Naive thymus-derived CD8-positive, alpha-beta T cell (primary cell): Measurements from ENCODE around the gene PCNT. TPM values are rescaled to one million over a fixed set of nuclear protein-coding genes. Genes with fewer than 3 reads are reported as not detected.

Experiments
- ATAC-seq, 2 donors: fragments of 150-1000 bp; cut with Tn5 transposase in 1 of 2; sonication (Bioruptor Pico), chemical (Tn5 transposase) in 1 of 2; 1 replicate in 1 of 2; 2 replicates in 1 of 2; pipeline ENCODE4 v1.10.0; 2021; ENCODE audit warnings: mild to moderate bottlenecking in 2 of 2, moderate library complexity in 2 of 2
- POLR2A ChIA-PET: fragments of 350-600 bp; sonication (Branson Sonifier 250); formaldehyde crosslinking; loops from one replicate; lab custom pipeline; 2021; ENCODE audit warnings: antibody characterized with exemption; lab: Charles Lee
- DNase-seq, 10 donors: peaks; one replicate each; pipeline versions ENCODE4 v3.0.0 to v3.0.0-alpha.2; 2020 to 2022
- H3K27ac Mint-ChIP-seq, 10 donors: one replicate each; pipeline ENCODE4 v1.8.0; 2020 to 2022; ENCODE audit warnings: mild to moderate bottlenecking in 10 of 10, mixed read lengths in 10 of 10, moderate library complexity in 4 of 10, inconsistent platforms in 1 of 10
- H3K27me3 Mint-ChIP-seq, 5 donors: one replicate each; pipeline ENCODE4 v1.8.0; 2021 to 2022; ENCODE audit warnings: mixed read lengths in 5 of 5
- H3K36me3 Mint-ChIP-seq, 3 donors: one replicate each; pipeline ENCODE4 v1.8.0; 2020 to 2022; ENCODE audit warnings: mixed read lengths in 3 of 3, mild to moderate bottlenecking in 2 of 3, inconsistent platforms in 1 of 3
- H3K4me1 Mint-ChIP-seq, 4 donors: one replicate each; pipeline ENCODE4 v1.8.0; 2021 to 2022; ENCODE audit warnings: mixed read lengths in 4 of 4
- H3K4me3 Mint-ChIP-seq, 10 donors: one replicate each; pipeline ENCODE4 v1.8.0; 2020 to 2022; ENCODE audit warnings: mild to moderate bottlenecking in 10 of 10, mixed read lengths in 10 of 10, moderate library complexity in 6 of 10, inconsistent platforms in 1 of 10
- H3K9me3 Mint-ChIP-seq, 9 donors: one replicate each; pipeline ENCODE4 v1.8.0; 2020 to 2022; ENCODE audit warnings: mixed read lengths in 9 of 9, mild to moderate bottlenecking in 3 of 9, inconsistent platforms in 1 of 9, moderate library complexity in 1 of 9
- polyA plus RNA-seq, 3 donors: library from polyadenylated mRNA; unstranded; fragments of 300-500 nt; fragmentation: Illumina TruSeq; gene quantifications; one replicate each; pipeline ENCODE4 v1.2.3, GENCODE V29; 2021
- total RNA-seq, 8 experiments: library from RNA in 2 of 8; stranded (reverse) in 2 of 8; gene quantifications; one replicate each; pipeline ENCODE4 v1.2.3 and lab custom pipeline; 2021 to 2026

Gene PCNT
- total RNA-seq (10 to 100 TPM; 80.0 to 86.2 TPM), polyA plus RNA-seq (10 to 100 TPM; 17.2 to 37.4 (median 19.9) TPM), total RNA-seq (lab: John Stamatoyannopoulos, UW) (101 to 413 (median 200) reads per million in 6 experiments)

GRCh38 chr21:46323710-46324389 is at the start of gene PCNT, which contains the start of gene C21orf58:
TSS of gene PCNT (plus strand) at chr21:46324156. CDS start at chr21:46324229, 73 bp downstream.
TSS of gene C21orf58 (minus strand) at chr21:46323870. CDS start at chr21:46322738, 1,132 bp downstream.
- POLR2A ChIA-PET: interaction anchor here (0.7 to 2.2 kb wide), 6 partner anchors 35 to 135 kb away, joined by 3 to 6 read pairs (median 4); partner anchors contain the start of genes DIP2A, MCM3AP and YBEY
- peaks cover 9 to 38% (median 32%) of the 10 kb centered on the region in 4 donors for H3K4me1 Mint-ChIP-seq
- no peaks in the 10 kb centered on the region for H3K9me3 Mint-ChIP-seq
- H3K27ac Mint-ChIP-seq: peak within 1 kb of the TSS; percentile 89 to 99 (median 98)
- H3K27me3 Mint-ChIP-seq: no peaks in the 10 kb centered on the region
- H3K36me3 Mint-ChIP-seq: peaks cover 0 to 24% (median 5%) of the 10 kb centered on the region in 3 donors
- H3K4me3 Mint-ChIP-seq: peak within 1 kb of the TSS; percentile 88 to 98 (median 96)
- peak; percentile 84 for ATAC-seq
- peak; percentile 94 to 99 (median 98) for DNase-seq

- no peaks in the 10 kb centered on the region for H3K9me3 Mint-ChIP-seq
- H3K27me3 Mint-ChIP-seq: no peaks in the 10 kb centered on the region
- no peak for DNase-seq
- H3K4me1 Mint-ChIP-seq: peaks cover 4 to 20% (median 9%) of the 10 kb centered on the region in 4 donors
- POLR2A ChIA-PET: interaction anchor here (0.7 kb wide), 2 partner anchors 10 to 58 kb away, joined by 3 to 4 read pairs; no protein-coding TSS in a partner anchor
- peaks cover 6 to 91% (median 27%) of the 10 kb centered on the region in 3 donors for H3K36me3 Mint-ChIP-seq
- no peak overlapping the region for H3K4me3 Mint-ChIP-seq
- no peak for ATAC-seq
- H3K27ac Mint-ChIP-seq: peak overlapping the region in 1 of 10 donors; percentile 34
These were observed 49.1 kb upstream of the PCNT start for GRCh38 chr21:46274797-46275390.

- POLR2A ChIA-PET: interaction anchor here (0.9 to 1.5 kb wide), 2 partner anchors 30 to 42 kb away, joined by 3 to 5 read pairs; a partner anchor contains a TSS
- Mint-ChIP-seq H3K36me3 (peaks cover 4 to 56% (median 15%) of the 10 kb centered on the region in 3 donors), H3K4me3 (peak overlapping the region in 9 of 10 donors; percentile 31 to 92 (median 79)), H3K27me3 (no peaks in the 10 kb centered on the region), H3K4me1 (peaks cover 19 to 77% (median 61%) of the 10 kb centered on the region in 4 donors), H3K27ac (peak overlapping the region in 9 of 10 donors; percentile 32 to 81 (median 60)), H3K9me3 (no peaks in the 10 kb centered on the region)
- DNase-seq: no peak
- no peak for ATAC-seq
These were observed 39.8 kb upstream of the PCNT start for GRCh38 chr21:46284077-46284644.

- DNase-seq (no peak), ATAC-seq (no peak)
- POLR2A ChIA-PET: interaction anchor here (0.6 to 1.5 kb wide), 6 partner anchors 9 to 140 kb away, joined by 3 to 8 read pairs (median 4); a partner anchor contains a TSS
- Mint-ChIP-seq H3K27ac (peak overlapping the region in 8 of 10 donors; percentile 79 to 97 (median 92)), H3K4me1 (peaks cover 20 to 74% (median 61%) of the 10 kb centered on the region in 4 donors), H3K27me3 (no peaks in the 10 kb centered on the region), H3K36me3 (peaks cover 4 to 50% (median 12%) of the 10 kb centered on the region in 3 donors), H3K9me3 (no peaks in the 10 kb centered on the region), H3K4me3 (peak overlapping the region; percentile 77 to 92 (median 90))
These were observed 39.2 kb upstream of the PCNT start for GRCh38 chr21:46284733-46285132.

GRCh38 chr21:46285206-46285661 is 38.7 kb upstream of the PCNT start, which contains the start of gene MCM3AP:
TSS of gene MCM3AP (minus strand) at chr21:46285611. CDS start at chr21:46285286, 325 bp downstream.
- Mint-ChIP-seq H3K36me3 (peaks cover 4 to 46% (median 11%) of the 10 kb centered on the region in 3 donors), H3K4me1 (peaks cover 20 to 72% (median 59%) of the 10 kb centered on the region in 4 donors)
- no peak for ATAC-seq

DNA sequence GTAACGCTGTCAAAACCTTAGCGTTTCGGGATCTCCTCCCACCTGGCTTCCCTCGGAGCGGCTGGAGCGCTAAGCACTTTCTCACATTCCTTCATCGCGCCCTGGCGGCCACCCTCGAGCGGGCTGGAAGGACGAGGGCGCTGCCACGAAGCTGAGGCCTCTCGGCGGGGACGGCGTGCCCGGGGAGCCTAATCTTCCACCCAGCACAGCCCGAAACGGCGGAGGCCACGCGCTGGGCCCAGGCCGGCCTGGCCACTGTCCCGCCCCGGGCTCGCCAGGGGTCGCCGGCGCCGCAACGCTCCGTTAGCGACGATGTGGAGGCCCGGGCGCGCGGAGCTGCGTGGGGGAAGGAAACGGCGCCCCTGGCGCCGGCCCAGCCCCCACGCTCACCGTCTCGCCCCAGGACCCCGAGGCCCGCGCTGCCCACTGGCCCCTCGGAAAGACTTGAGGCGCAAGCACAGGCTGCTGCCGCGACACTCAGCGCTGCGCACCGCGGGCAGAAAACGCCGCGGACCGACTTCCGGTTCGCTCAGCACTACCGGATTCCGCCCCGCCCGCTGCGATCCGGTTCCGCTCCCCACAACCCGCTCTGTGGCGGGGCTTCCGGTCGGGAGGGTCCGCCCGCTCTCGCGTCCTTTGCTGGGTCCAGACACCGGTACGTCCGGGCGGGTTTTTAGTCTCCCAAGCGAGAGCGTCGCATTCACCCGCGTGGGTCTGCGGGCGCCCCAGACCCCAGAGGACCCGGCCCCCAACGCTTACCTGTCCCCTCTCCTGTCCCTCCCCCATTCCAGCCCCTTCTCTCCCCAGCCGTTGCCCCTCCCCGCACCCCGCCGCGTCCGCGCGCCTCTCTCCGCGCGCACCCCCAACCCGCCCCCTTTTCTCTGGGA is 38.0 kb upstream of the PCNT start, which contains the start of gene YBEY:
Gene YBEY (plus strand): TSS at position 582 of the 887 bp plus-strand sequence. CDS start 572 bp downstream, outside the sequence.
- peak; percentile 69 to 90 (median 80) for DNase-seq
- peak within 1 kb of the TSS; percentile 86 to 100 (median 97) for H3K4me3 Mint-ChIP-seq
- peaks cover 4 to 39% (median 11%) of the 10 kb centered on the region in 3 donors for H3K36me3 Mint-ChIP-seq
- no peaks in the 10 kb centered on the region for H3K27me3 Mint-ChIP-seq
- POLR2A ChIA-PET: interaction anchor here (0.6 to 1.5 kb wide), 5 partner anchors 10 to 138 kb away, joined by 4 to 8 read pairs (median 5); partner anchors contain the start of genes C21orf58 and PCNT
- peaks cover 20 to 70% (median 54%) of the 10 kb centered on the region in 4 donors for H3K4me1 Mint-ChIP-seq
- peak; percentile 86 to 88 for ATAC-seq
- H3K9me3 Mint-ChIP-seq: no peaks in the 10 kb centered on the region
- peak within 1 kb of the TSS; percentile 89 to 98 (median 97) for H3K27ac Mint-ChIP-seq

More at GRCh38 chr21:46285206-46285661, 38.7 kb upstream of the PCNT start, which contains the start of gene MCM3AP:
- no peaks in the 10 kb centered on the region for H3K9me3 Mint-ChIP-seq
- POLR2A ChIA-PET: interaction anchor here (0.6 to 1.5 kb wide), 7 partner anchors 10 to 139 kb away, joined by 3 to 8 read pairs (median 4); partner anchors contain the start of genes C21orf58 and PCNT
- peak within 1 kb of the TSS; percentile 86 to 100 (median 97) for H3K4me3 Mint-ChIP-seq
- no peaks in the 10 kb centered on the region for H3K27me3 Mint-ChIP-seq
- no peak for DNase-seq
- peak within 1 kb of the TSS; percentile 89 to 98 (median 97) for H3K27ac Mint-ChIP-seq

DNA sequence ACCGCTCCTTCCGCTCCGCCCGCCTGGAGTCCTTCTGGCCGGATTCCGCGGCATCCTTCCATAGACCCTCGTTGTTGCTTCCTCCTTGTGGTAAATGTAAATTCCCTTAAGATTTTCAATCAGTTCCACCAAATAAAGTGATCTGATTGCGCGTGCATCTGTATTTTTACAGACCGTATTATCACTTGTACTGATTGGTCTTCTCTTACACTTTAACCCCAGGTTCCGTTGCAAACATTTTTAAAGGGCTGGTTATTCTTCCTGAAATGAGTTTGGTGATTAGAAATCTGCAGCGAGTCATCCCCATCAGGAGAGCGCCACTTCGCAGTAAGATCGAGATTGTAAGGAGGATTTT is 37.3 kb upstream of the PCNT start:
- peaks cover 22 to 69% (median 50%) of the 10 kb centered on the region in 4 donors for H3K4me1 Mint-ChIP-seq
- H3K36me3 Mint-ChIP-seq: peaks cover 4 to 37% (median 17%) of the 10 kb centered on the region in 3 donors
- H3K27me3 Mint-ChIP-seq: no peaks in the 10 kb centered on the region
- ATAC-seq: peak in 1 of 2 donors; percentile 28
- POLR2A ChIA-PET: interaction anchor here (0.6 to 1.4 kb wide), 2 partner anchors 37 to 72 kb away, joined by 4 read pairs; partner anchors contain the start of genes C21orf58 and PCNT
- H3K4me3 Mint-ChIP-seq: peak overlapping the region; percentile 86 to 100 (median 97)
- H3K9me3 Mint-ChIP-seq: no peaks in the 10 kb centered on the region
- H3K27ac Mint-ChIP-seq: peak overlapping the region; percentile 89 to 98 (median 97)
- DNase-seq: no peak

DNA sequence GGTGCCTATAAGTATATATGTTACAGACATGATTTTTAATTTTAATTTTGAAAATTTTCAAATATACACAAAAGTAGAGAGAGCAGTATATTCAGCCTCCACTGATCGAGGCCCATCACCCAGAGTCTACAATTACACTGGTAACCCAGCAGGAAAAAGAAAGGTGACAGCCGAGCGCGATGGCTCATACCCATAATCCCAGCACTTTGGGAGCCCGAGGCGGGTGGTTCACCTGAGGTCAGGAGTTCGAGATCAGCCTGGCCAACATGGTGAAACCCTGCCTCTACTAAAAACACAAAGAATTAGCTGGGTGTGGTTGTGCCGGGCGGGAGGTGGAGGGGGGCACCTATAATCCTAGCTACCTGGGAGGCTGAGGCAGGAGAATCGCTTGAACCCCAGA is 36.4 kb upstream of the PCNT start:
- POLR2A ChIA-PET: no interaction called here
- H3K4me3 Mint-ChIP-seq: peak overlapping the region in 6 of 10 donors; percentile 19 to 100 (median 72)
- DNase-seq (no peak), ATAC-seq (no peak)
- H3K4me1 Mint-ChIP-seq: peaks cover 22 to 63% (median 46%) of the 10 kb centered on the region in 4 donors
- H3K36me3 Mint-ChIP-seq: peaks cover 4 to 34% (median 23%) of the 10 kb centered on the region in 3 donors
- peak overlapping the region in 3 of 10 donors; percentile 59 to 97 (median 95) for H3K27ac Mint-ChIP-seq
- H3K27me3 Mint-ChIP-seq: no peaks in the 10 kb centered on the region
- peaks cover 0 to 2% (median 0%) of the 10 kb centered on the region in 9 donors for H3K9me3 Mint-ChIP-seq

- Mint-ChIP-seq H3K27me3 (no peaks in the 10 kb centered on the region), H3K36me3 (peaks cover 0 to 14% (median 12%) of the 10 kb centered on the region in 3 donors), H3K27ac (peak overlapping the region in 1 of 10 donors; percentile 41), H3K4me1 (peaks cover 18 to 46% (median 33%) of the 10 kb centered on the region in 4 donors), H3K4me3 (peak overlapping the region in 1 of 10 donors; percentile 16), H3K9me3 (peaks cover 0 to 4% (median 0%) of the 10 kb centered on the region in 9 donors)
- POLR2A ChIA-PET: no interaction called here
- ATAC-seq (no peak), DNase-seq (no peak)
These were observed 34.2 kb upstream of the PCNT start for GRCh38 chr21:46289655-46290179.

GRCh38 chr21:46291561-46291960 is 32.4 kb upstream of the PCNT start:
- H3K4me3 Mint-ChIP-seq: no peak overlapping the region

More at GRCh38 chr21:46291561-46291960, 32.4 kb upstream of the PCNT start:
- DNase-seq: no peak
- H3K27me3 Mint-ChIP-seq: no peaks in the 10 kb centered on the region
- peak overlapping the region in 1 of 10 donors; percentile 46 for H3K27ac Mint-ChIP-seq
- ATAC-seq: no peak
- peaks cover 16 to 47% (median 31%) of the 10 kb centered on the region in 4 donors for H3K4me1 Mint-ChIP-seq
- H3K9me3 Mint-ChIP-seq: peaks cover 0 to 4% (median 0%) of the 10 kb centered on the region in 9 donors
- POLR2A ChIA-PET: interaction anchor here (0.5 to 0.6 kb wide), 2 partner anchors 27 to 516 kb away, joined by 3 to 5 read pairs; no protein-coding TSS in a partner anchor
- H3K36me3 Mint-ChIP-seq: peaks cover 0 to 12% (median 12%) of the 10 kb centered on the region in 3 donors
